Panc1 (cell line): ENCODE data around the gene ZBED1.
"Not testable (repeated sequence)": the region's sequence is repeated elsewhere in the genome, so short reads cannot be mapped to it uniquely, and the experiment has no call there.

Experiments used
- CTCF ChIP-seq: fragments of 450-650 bp; IDR thresholded peaks from 2 replicates; pipeline ENCODE4 v1.5.1; 2017; ENCODE audit warnings: mild to moderate bottlenecking
- POLR2AphosphoS5 ChIP-seq: IDR thresholded peaks from 2 replicates; pipeline ENCODE4 v1.6.1; 2012; ENCODE audit warnings: mild to moderate bottlenecking, low read depth, low read length, moderate library complexity
- REST ChIP-seq, 2 experiments: IDR thresholded peaks; 2 replicates each; pipeline ENCODE4 v1.6.1; 2011 to 2012; ENCODE audit warnings: low read depth in 2 of 2, control low read depth in 1 of 2, low read length in 1 of 2, mild to moderate bottlenecking in 1 of 2, moderate library complexity in 1 of 2; ENCODE audit not compliant: insufficient read depth in 1 of 2
- SIN3A ChIP-seq: IDR thresholded peaks from 2 replicates; pipeline ENCODE4 v1.6.1; 2012; ENCODE audit warnings: low read depth, mild to moderate bottlenecking, low read length, moderate library complexity, borderline replicate concordance; ENCODE audit not compliant: insufficient read depth

- TF ChIP-seq CTCF; SIN3A; POLR2AphosphoS5; REST (IDR thresholded peaks at IDR 0.05; ENCODE audit: insufficient read depth in 1 of 2, low read depth in 2 of 2, low read length in 1 of 2): not testable (repeated sequence)
Measured at GRCh38 chrX:2477313-2477712, 23.5 kb downstream of the ZBED1 start.
